ENCODE measurements around the gene BTRC.

- TF ChIP-seq ZNF8 (CRISPR knock-in tag; IDR thresholded peaks at IDR 0.05) (no peak), TSHZ2 (CRISPR knock-in tag; IDR thresholded peaks at IDR 0.05) (no peak), PATZ1 (CRISPR knock-in tag; IDR thresholded peaks at IDR 0.05; ENCODE audit: borderline replicate concordance) (no peak)
These were observed 96.5 kb downstream of the BTRC start for GRCh38 chr10:101450277-101451080.
